SK-N-SH (cell line): ENCODE results near the gene FAM174B.

Experiments
- CTCF ChIP-seq: fragments of 200-600 bp; sonication (generic); IDR thresholded peaks from 2 replicates; pipeline ENCODE4 v1.6.1; 2017; ENCODE audit warnings: antibody characterized with exemption, mild to moderate bottlenecking, moderate library complexity
- EP300 ChIP-seq, 2 experiments: IDR thresholded peaks; 2 replicates each; pipeline versions ENCODE4 v1.4.0 to v1.6.1; 2012; ENCODE audit warnings: borderline replicate concordance in 1 of 2, low read depth in 1 of 2, low read length in 1 of 2
- EZH2phosphoT487 ChIP-seq: fragments of 200-600 bp; sonication (generic); IDR thresholded peaks from 2 replicates; pipeline ENCODE4 v1.6.1; 2017; ENCODE audit warnings: low read depth, mixed run types, mild to moderate bottlenecking, antibody characterized with exemption, moderate library complexity, borderline replicate concordance
- GATA2 ChIP-seq: sonication (generic); formaldehyde crosslinking; IDR thresholded peaks from 2 replicates; pipeline ENCODE4 v1.5.0; 2020; ENCODE audit warnings: mild to moderate bottlenecking, missing genetic modification reagents
- POLR2AphosphoS5 ChIP-seq: IDR thresholded peaks from 2 replicates; pipeline ENCODE4 v1.6.1; 2012; ENCODE audit warnings: low read depth, low read length
- RAD21 ChIP-seq: IDR thresholded peaks from 2 replicates; pipeline ENCODE4 v1.6.1; 2012; ENCODE audit warnings: mild to moderate bottlenecking, low read length
- SIN3A ChIP-seq: IDR thresholded peaks from 2 replicates; pipeline ENCODE4 v1.6.1; 2012; ENCODE audit warnings: low read depth, mild to moderate bottlenecking, low read length, moderate library complexity, borderline replicate concordance
- SMC3 ChIP-seq: IDR thresholded peaks from 2 replicates; pipeline ENCODE4 v1.6.1; 2012; ENCODE audit warnings: low read depth, low read length, improper control_type of control experiment
- TCF12 ChIP-seq: IDR thresholded peaks from 2 replicates; pipeline ENCODE4 v1.4.0; 2012
- YY1 ChIP-seq: IDR thresholded peaks from 2 replicates; pipeline ENCODE4 v1.4.0; 2012; ENCODE audit warnings: low read depth, mild to moderate bottlenecking
- TF ChIP-seq, protein P1 (sequence below): IDR thresholded peaks from 2 replicates; pipeline ENCODE4 v1.4.0; 2012; ENCODE audit warnings: low read depth
- TF ChIP-seq, protein P2 (sequence below): IDR thresholded peaks from 2 replicates; pipeline ENCODE4 v1.6.1; 2012; ENCODE audit warnings: mild to moderate bottlenecking, low read depth, low read length, moderate library complexity

- no peak for TF ChIP-seq SIN3A
- TF ChIP-seq, protein P1, sequence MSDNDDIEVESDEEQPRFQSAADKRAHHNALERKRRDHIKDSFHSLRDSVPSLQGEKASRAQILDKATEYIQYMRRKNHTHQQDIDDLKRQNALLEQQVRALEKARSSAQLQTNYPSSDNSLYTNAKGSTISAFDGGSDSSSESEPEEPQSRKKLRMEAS = no peak
- no peak for TF ChIP-seq EZH2phosphoT487
- TF ChIP-seq POLR2AphosphoS5 = no peak
- no peak for TF ChIP-seq SMC3
- no peak for TF ChIP-seq CTCF
- no peak for TF ChIP-seq TCF12
- TF ChIP-seq GATA2 = no peak
- TF ChIP-seq, protein P2, sequence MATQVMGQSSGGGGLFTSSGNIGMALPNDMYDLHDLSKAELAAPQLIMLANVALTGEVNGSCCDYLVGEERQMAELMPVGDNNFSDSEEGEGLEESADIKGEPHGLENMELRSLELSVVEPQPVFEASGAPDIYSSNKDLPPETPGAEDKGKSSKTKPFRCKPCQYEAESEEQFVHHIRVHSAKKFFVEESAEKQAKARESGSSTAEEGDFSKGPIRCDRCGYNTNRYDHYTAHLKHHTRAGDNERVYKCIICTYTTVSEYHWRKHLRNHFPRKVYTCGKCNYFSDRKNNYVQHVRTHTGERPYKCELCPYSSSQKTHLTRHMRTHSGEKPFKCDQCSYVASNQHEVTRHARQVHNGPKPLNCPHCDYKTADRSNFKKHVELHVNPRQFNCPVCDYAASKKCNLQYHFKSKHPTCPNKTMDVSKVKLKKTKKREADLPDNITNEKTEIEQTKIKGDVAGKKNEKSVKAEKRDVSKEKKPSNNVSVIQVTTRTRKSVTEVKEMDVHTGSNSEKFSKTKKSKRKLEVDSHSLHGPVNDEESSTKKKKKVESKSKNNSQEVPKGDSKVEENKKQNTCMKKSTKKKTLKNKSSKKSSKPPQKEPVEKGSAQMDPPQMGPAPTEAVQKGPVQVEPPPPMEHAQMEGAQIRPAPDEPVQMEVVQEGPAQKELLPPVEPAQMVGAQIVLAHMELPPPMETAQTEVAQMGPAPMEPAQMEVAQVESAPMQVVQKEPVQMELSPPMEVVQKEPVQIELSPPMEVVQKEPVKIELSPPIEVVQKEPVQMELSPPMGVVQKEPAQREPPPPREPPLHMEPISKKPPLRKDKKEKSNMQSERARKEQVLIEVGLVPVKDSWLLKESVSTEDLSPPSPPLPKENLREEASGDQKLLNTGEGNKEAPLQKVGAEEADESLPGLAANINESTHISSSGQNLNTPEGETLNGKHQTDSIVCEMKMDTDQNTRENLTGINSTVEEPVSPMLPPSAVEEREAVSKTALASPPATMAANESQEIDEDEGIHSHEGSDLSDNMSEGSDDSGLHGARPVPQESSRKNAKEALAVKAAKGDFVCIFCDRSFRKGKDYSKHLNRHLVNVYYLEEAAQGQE = no peak
- TF ChIP-seq RAD21 = no peak
- no peak for TF ChIP-seq YY1
- no peak for TF ChIP-seq EP300 (IDR thresholded peaks at IDR 0.05; ENCODE audit: borderline replicate concordance in 1 of 2, low read depth in 1 of 2, low read length in 1 of 2)
Measured at GRCh38 chr15:92608866-92609700, 46.5 kb downstream of the FAM174B start.
